ENCODE data around the gene PDYN.

Gene PDYN

DNA sequence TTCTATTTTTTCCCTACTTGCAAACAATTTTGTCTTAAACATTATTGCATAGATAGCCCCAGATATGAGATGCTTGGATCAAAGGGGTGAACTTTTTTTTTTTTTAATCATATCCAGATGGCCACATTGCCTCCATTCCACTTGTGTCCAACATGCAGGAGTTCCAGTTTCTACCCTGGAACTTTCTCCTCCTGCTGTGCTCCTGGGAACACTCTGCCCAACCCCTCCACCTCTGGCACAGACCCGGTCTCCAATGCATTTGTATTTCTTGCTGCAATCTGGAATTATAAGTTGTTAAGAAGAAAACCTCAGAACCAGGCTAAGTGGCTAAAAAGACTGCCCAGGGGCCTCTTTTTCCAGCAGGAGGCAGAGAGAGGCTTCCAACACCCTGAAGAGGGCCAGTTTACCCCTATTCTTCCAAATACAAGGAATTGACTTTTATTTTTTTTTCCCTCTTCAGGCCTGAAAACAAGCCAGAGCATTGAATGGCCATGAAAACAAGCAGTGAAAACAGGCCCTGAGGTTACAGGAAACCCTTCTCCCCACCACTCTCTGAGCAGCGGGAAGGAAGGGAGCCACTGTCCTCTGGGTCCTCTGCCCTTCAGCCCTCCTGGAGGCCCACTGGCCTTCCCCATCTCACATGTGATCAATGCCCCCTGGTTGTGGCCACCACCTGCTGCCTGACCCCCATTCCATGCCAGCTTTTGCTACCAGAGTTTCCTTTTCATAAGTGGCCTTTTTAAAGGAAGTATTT lies 44.3 kb downstream of the PDYN start:
- no peak for DNase-seq

- DNase-seq = no peak
Measured at GRCh38 chr20:1947535-1947846, 46.4 kb downstream of the PDYN start.

- DNase-seq = no peak
Measured at GRCh38 chr20:1946762-1947534, 46.9 kb downstream of the PDYN start.

GRCh38 chr20:1946442-1946761 lies 47.5 kb downstream of the PDYN start:
- no peak for DNase-seq

- DNase-seq = no peak
Measured at GRCh38 chr20:1945660-1946059, 48.2 kb downstream of the PDYN start.

DNA sequence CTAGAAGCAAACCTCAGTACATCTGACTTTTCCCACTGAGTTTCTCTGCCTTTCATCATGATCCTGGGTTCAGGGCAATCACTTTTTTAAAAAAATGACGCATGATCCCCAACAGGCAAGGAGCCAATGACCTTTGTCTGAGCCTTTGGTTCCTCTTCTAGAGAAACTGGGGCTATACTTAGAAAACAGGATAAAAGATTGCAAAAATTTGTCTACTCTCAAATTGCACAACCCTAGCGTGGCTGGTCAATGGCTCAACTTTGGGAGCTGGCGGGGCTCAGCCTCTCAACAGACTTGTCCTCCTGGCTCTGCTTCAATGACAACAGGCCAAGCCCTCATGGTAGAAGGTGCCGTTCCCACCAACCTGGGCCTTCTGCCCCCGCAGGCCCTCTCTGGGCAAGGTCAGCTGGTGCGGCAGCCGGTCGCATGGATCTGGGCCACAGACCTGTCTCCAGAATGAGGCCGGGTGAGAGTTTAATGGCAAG lies 48.7 kb downstream of the PDYN start:
- no peak for DNase-seq

DNA sequence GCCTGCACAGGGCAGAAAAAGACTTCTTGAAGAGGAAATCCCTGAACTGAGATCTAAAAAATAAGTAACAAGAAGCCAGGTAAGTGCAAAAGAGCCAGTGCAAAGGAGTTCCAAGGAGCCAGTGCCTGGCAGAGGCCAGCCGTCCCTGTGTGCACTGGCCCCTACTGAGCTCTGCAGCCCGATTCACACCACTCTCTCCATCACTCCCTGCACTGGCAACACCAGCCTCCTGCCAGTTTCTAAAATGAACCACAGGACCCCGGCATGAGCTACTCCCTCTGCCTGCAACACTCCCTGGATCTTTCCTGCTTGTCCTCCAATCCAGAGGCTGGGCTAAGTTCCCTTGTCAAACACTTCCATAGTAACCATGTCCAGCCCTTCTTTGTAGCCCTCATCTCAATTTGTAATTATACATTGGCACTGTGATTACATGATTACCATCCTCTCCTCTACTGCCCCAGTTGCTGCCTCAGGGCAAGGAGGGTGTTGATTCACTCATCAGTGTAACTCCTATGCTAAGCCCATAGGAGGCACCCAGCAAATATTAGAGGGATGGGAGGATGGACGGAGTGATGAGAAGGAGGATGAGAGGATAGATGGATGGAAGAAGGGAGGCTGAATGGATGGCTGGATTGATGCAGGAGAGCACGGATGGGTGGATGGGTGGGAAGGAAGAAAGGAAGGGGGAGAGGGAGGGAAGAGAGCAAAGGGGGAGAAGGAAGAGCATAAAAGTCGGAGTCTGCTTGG lies 49.3 kb downstream of the PDYN start:
- DNase-seq = no peak

GRCh38 chr20:1943275-1944002 lies 50.4 kb downstream of the PDYN start:
- DNase-seq = no peak

- DNase-seq = no peak
Measured at GRCh38 chr20:1942486-1943274, 51.2 kb downstream of the PDYN start.

- DNase-seq = no peak
Measured at GRCh38 chr20:1942061-1942460, 51.8 kb downstream of the PDYN start.

DNA sequence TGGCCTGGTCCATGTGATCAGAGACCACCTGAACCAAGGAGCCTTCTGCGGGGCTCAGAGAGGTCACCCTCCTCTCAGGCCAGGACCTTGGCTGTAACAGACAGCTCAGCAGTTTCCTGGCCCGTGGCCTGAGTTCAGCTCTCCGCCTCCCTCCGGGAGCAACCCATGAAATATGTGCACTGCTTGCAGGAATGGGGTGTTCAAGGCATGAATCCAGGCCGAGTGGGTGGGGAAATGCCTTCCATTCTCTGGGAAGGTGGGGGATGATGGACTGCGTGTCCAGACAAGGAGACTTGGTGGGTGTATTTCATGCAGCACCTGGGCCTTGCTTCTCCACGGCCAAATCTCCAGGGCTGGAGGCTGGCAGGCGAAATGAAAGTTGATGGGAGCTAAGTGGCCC lies 52.6 kb downstream of the PDYN start:
- no peak for DNase-seq

- no peak for DNase-seq
Measured at GRCh38 chr20:1940581-1940980, 53.3 kb downstream of the PDYN start.

DNA sequence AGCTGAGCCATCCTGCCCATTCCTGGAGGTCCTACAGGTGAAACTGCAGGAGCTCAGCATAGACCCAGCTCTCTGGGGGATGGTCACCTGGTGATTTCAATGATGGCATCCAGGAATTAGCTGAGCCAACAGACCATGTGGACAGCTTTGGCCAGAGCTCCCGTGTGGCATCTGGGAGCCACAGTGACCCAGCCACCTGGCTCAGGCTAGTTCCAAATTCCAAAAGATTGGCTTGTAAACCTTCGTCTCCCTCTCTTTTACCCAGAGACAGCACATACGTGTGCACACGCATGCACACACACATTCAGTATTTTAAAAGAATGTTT lies 54.6 kb downstream of the PDYN start:
- no peak for DNase-seq

DNA sequence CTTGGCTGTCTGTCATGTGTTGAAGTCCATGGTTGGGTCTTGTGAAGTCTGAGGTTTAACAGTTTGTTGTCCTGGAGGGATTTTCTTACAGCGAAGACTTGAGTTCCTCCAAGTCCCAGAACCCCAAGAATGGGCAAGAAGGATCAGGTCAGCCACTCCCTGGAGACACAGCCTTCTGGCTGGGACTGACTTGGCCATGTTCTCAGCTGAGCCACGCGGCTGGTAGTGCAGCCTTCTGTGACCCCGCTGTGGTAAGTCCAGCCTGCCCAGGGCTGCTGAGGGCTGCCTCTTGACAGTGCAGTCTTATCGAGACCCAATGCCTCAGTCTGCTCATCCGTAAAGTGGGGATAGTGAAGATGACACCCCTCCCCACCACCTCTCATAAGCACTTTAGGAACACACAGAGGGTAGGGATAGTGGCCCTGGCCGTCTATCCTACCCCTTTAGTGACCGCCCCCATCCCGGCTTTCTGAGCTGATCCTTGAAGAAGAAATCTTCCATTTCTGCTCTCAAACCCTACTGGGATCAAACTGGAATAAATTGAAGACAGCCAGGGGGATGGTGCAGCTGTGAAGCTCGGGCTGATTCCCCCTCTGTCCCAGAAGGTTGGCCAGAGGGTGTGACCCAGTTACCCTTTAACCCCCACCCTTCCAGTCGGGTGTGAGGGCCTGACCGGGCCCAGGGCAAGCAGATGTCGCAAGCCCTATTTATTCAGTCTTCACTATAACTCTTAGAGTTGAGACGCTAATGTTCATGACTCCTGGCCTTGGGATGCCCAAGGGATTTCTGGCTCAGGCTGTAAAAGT lies 55.2 kb downstream of the PDYN start:
- no peak for DNase-seq

- DNase-seq = no peak
Measured at GRCh38 chr20:1937316-1937976, 56.4 kb downstream of the PDYN start.

DNA sequence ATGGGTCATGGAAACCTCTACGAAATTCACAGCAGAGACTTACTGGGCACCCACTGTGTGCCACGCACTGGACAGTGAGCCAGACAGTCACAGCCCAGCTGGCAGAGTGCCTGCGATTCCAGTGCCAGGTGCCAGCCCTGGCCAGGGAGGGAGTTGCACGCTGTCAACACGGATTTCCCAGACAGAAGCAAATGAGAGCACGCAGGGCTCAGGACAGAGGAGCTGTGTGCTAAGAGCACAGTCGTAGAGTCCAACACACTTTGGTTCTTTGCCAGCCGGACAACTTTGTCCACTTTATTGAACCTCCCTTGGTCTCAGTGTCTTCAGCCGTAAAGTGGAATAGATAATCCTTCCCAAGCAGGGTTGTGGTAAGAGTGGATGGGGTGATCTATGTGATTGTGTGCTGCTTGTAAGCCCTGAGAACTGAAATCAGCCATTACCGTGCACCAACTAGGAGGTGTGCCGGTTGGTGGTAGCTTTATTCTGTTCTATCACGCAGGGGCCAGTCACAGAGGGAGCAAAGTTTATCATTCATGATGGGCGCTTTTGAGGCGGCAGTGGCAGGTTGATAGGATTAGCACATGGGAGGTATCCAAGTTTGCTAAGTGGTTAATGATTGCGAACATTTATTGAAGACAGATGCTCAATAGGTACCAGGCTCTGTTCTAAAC lies 58.0 kb downstream of the PDYN start:
- no peak for DNase-seq

DNA sequence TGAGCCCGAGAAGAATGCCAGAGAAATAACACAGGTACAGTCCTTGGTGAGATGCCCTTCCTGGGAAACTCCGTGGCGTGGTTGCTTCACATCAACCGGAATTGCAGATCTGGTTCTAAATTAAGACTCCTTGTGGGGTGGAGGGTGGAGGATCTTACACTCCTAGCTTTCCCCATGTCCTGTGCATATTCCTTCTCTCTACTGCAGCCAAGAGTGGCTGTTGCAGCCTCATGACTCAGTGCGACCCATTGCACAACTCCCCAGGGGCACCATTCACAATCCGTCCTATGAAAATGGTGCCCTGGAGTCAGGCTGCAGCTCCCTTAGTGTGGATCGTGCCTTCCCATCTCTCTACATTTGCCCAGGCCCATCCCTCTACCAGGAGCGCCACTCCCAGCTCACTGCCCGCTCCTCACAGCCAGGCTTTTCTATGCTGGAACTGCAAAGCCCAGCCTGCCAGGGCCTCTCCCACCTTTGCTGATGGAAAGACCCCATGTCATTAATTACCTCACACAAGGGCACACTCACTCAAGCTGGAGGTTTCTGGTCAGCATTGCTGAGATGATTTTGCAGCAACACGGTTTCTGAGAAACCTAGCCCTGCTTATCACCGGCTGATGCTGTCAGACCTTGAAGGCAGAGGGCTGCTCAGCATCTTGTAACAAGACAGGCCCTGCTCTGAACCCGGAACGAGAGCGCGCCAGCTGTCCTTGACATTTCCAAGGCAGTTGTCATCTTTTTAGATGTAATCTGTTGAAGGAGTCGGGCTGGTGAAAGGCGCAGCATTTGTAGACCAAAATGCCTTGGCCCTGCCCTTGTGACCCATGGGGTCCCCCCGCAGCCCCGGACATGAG lies 58.9 kb downstream of the PDYN start:
- DNase-seq = no peak

GRCh38 chr20:1934156-1934555 lies 59.7 kb downstream of the PDYN start:
- no peak for DNase-seq

GRCh38 chr20:1933465-1933870 lies 60.4 kb downstream of the PDYN start:
- no peak for DNase-seq

DNA sequence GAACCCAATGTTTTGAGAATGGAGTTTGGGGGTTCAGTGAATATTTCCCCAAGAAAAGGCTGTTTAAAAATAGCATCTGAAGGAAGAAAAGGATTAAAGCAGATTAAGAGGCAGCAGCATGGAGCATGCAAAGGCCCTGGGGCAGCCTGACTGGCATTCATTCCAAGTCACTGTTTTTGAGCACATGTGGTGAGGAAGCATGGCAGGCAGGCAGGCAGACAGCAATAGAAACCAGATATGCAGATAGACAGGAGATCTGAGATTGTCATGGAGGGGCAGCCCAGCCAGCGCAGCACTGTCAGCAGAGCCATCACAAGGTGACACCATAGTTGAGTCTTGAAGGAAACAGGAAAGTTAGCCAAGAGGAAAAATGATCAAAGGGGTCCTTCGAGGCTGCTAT lies 60.9 kb downstream of the PDYN start:
- no peak for DNase-seq

Data from NCI-H1694 treated with DMSO at 0.1 percent for 48 hours (cell line).